NCI-H2196 (cell line): ENCODE measurements around the gene RMDN2.
"Not testable (repeated sequence)": the region's sequence is repeated elsewhere in the genome, so short reads cannot be mapped to it uniquely, and the experiment has no call there.

Experiments
- DNase-seq: peaks from one replicate; lab custom pipeline; 2025; ENCODE audit not compliant: unreplicated experiment; lab: John Stamatoyannopoulos, UW

RMDN2 gene

DNA sequence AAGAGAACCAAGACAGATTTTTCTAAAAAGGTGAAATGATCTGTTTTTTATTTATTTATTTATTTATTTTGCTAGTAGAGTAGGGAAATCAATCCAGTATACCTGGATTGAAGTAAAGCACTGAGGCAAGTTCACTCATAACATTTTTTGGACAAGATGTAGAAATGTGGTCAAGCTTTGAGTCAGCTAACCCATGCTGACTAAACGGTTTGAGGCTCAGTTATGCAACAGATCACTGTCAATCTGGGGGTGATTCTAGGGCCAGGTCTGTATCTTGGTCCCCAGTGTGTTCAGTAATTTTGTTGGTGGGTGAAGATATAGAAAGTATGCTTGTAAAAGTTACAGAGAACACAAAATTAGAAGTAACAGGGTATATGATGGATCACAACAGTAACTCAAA lies 60.2 kb downstream of the RMDN2 start:
- no peak for DNase-seq

DNA sequence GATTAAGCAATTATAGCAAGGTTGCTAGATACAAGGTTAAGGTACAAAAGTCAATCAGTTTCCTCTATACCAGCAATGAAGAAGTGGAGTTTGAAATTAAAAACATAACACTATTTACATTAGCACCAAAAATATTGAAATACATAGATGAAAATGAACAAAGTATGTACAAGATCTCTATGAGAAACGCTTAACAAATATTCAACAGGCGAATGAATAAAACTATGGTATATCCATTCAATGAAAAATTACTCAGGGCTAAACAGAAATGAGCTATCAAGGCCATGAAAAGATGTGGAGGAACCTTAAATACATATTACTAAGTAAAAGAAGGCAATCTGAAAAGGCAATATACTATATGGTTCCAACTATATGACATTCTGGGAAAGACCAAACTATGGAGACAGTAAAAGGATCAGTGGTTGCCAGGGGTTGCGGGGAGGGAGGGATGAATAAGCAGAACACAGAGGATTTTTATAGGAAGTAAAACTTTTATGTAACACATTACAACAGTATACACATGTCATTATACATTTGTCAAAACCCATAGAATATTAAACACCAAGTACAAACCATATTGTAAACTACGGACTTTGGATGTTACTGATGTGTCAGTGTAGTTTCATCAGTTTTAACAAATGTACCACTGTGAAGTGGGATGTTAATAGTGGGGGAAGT lies 62.1 kb downstream of the RMDN2 start:
- DNase-seq, result no peak

DNA sequence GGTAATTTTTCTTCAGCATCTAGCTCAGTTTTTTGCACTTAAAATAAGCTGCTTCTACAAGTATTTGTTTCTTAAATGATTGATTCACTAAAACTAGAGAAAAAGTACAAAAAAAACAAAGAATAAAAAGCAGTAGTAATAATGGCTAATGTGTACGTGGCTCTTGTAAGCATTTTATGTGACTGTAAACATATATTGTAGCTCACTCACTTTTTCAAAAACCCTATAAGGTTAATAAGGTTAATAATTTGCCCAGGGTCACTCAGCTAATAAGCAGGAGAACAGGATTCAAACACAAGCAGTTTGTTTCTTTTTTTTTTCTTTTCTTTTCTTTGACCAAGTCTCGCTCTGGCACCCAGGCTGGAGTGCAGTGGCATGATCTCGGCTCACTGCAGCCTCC lies 67.5 kb downstream of the RMDN2 start:
- DNase-seq, result no peak

DNA sequence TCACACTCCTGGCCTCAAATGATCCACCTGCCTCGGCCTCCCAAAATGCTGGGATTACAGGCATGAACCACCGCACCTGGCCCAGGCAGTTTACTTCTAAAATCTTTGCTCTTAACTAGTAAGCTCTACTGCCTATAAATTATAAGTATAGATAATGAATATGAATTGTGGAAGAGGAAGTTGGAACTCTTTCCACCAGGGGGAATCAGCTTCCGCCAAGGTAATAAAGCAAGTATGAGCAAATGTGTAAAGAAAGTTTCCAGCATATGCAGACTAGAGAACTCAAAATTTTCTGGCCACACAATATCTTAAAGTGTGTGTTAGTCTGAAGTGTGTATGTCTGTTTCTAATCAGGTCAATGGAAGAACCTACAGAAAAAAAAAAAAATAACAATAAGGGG lies 68.1 kb downstream of the RMDN2 start:
- DNase-seq, result no peak

DNA sequence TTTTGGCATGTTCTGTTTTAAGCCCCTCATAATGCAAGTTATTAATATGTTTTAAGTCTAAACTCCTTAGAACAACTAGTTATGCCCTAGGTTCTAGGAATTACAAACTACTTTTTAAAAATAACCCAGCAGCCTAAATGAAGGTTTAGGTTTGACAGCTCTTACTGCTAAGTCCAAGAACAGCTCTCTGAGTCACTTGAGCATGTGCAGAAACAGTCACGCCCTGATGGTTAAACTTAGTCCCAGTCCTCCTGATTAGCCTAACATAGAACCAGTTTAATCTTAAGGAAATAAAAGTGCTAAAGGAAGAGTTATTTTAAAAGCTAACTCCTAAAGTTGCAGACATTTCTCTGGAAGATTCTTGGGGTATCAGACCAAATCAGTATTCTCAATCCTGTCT lies 72.5 kb downstream of the RMDN2 start:
- DNase-seq, result no peak

DNA sequence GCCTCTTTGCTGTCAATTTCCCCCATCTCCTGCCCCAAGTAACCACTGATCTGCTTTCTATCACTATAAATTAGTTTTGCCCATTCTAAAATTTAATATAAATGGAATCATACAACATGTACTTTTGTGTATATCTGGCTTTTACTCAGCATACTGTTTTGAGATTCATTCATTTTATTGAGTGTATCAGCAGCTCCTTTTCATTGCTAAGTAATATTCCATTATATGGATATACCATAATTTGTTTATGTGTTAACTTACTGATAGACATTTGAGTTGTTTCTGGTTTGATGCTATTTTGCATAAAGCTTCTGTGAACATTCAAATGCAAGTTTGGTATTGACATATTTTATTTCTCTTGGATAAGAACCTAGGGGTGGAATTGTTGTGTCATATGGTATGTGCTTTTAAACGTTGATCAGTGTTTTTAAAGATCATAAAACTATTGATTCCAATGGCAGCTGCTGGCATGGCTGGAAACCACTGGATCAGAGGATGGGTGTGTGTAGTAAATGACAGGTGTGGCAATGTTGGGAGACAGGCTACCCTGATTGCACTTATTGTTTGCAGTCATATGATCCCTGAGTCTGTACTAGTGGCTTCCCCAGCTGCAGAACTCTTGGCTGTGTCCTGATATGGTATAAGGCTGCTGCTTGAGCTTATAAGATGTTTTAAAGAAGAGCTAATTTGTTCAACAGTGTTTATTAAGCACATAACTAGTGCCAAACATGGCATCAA lies 75.6 kb downstream of the RMDN2 start:
- DNase-seq, result no peak

DNA sequence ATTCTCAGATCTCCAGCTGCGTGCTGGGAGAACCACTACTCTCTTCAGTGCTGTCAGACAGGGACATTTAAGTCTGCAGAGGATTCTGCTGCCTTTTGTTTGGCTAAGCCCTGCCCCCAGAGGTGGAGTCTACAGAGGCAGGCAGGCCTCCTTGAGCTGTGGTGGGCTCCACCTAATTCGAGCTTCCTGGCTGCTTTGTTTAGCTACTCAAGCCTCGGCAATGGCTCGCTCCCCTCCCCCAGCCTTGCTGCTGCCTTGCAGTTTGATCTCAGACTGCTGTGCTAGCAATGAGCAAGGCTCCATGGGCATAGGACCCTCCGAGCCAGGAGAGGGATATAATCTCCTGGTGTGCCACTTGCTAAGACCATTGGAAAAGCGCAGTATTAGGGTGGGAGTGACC lies 85.1 kb downstream of the RMDN2 start:
- DNase-seq, result not testable (repeated sequence)

DNA sequence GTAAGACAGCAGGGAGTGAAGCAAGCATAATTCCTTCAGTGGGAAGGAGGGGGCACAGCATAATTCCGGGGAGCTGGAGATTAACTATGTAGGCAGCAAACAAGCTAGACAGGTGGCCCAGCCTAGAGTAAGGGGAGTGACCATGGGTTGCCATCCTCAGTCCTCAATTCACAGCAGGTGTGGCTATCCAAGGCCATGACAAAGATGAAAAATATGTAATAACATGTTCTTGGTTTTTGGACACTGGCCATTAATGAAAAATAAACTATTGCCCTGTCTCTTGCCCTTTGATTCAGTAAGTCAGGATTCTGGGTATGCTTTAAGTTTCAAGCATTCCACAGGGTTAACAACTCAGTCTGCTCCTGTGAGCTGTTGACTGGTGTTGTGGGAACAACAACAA lies 85.9 kb downstream of the RMDN2 start:
- no peak for DNase-seq

DNA sequence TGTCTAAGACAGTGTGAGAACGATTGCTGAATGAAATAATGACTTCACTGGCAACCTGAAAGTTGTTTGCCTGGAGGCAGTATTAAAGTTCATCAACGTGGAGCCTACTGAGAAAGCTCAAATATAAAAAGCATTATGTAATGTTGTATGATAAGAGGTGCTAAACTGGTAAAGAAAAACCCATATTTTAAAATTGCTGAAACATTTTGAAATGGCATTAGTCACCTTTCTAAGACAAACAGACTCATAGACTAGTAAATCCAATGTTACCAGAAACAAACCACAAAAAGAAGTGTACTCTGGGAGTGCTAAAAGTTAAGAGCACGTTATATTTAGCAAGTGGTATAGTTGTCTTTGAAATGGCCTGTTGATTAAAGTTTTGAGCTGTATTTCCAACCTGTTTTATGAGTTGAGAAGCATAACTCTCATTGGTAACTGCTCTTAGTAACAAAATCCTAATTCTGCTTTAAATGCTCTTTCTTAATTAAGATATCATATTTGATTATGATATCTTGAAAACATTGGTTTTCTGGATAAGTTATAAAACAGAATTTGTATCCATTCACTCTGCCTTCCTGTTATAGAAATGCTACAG lies 88.2 kb downstream of the RMDN2 start:
- DNase-seq, result no peak

DNA sequence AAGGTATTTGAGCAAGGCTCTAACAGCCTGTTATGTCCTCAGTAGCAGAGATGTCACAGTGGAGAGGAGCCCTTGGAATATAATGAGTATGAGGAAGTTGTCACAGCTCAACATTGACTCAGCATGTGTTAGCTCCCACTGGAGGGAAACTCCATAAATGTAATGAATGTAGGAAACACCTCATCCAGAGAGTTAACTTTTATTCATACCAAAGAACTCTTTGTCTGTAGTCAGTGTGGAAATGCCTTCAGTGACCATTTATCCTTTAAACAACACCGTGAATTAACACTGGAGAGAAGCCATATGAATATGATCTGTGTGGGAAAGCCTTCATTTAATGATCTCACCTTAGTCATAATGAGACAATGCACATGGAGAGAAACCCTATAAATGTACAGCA lies 91.1 kb downstream of the RMDN2 start:
- no peak for DNase-seq

DNA sequence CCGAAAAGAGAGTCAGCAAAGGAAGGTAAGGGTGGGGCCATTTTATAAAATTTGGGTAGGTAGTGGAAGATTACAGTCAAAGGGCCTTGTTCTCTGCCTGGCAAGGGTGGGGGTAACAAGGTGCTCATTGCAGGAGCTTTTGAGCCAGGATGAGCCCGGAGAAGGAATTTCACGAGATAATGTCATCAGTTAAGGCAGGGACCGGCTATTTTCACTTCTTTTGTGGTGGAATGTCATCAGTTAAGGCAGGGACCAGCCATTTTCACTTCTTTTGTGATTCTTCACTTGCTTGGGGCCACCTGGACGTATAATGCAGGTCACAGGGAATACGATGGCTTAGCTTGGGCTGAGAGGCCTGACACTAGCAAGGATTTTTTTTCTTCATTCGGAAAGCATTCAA lies 92.7 kb downstream of the RMDN2 start:
- no peak for DNase-seq

DNA sequence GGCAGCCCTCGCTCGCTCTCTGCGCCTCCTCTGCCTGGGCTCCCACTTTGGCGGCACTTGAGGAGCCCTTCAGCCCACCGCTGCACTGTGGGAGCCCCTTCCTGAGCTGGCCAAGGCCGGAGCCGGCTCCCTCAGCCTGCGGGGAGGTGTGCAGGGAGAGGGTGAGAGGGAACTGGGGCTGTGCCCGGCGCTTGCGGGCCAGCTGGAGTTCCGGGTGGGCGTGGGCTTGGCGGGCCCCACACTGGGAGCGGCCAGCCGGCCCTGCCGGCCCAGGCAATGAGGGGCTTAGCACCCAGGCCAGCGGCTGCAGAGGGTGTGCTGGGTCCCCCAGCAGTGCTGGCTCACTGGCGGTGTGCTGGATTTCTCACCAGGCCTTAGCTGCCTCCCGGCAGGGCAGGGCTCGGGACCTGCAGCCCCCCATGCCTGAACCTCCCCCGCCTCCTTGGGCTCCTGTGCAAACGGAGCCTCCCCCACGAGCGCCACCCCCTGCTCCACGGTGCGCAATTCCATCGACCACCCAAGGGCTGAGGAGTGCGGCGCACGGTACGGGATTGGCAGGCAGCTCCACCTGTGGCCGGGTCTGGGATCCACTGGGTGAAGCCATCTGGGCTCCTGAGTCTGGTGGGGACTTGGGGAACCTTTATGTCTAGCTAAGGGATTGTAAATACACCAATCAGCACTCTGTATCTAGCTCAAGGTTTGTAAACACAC lies 95.4 kb downstream of the RMDN2 start:
- not testable (repeated sequence) for DNase-seq

DNA sequence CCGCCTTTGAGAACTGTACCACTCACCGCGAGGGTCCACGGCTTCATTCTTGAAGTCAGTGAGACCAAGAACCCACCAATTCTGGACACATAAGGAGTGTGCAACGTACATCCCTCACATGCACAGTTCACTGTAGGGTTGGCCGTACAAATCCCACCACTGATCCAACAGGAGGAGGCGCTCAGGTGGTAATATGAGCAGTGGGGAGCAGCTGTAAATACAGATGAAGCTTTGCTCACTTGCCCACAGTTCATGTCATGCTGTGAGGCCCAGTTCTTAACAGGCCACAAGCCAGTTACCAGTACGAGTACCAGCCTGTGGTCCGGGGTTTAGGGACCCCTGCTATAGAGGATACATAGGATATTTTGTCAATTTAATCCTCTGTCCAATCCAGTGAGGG lies 96.5 kb downstream of the RMDN2 start:
- no peak for DNase-seq

DNA sequence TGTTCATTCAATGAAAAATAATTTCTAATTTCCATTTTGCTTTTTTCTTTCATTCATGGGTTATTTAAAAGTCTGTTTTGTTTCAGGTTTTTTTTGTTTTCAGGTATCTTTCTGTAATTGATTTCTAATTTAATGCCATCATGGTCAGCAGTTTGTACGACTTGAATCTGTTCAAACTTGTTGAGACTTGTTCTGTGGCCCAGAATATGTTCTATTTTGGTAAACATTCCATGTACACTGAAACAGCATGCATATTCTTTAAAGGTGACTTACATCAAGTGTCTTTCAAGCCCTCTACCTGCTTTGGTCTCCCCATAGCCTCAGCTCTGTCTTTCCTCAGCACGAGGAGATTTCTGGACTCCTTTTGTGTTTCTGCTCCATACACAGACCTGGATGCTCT lies 101.8 kb downstream of the RMDN2 start:
- DNase-seq, result no peak

DNA sequence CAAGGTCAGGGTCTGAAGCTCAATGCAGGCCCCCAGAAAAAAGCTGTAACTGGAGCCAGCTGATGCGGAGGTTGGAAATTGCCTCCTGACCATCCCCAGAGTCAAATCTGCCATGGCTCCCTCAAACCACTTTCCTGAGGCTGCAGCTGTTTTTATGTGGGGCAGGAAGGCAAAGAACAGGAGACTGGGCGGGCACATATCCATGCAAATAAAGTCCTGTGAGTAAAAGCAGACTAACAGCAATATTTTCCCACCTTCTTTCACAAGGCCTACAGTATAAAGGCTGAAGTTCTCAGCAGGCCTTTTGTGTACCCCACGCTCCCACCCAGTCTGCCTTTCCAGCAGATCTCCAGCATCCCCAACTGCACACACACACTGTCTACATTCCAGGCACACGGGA lies 103.7 kb downstream of the RMDN2 start:
- DNase-seq, result no peak

DNA sequence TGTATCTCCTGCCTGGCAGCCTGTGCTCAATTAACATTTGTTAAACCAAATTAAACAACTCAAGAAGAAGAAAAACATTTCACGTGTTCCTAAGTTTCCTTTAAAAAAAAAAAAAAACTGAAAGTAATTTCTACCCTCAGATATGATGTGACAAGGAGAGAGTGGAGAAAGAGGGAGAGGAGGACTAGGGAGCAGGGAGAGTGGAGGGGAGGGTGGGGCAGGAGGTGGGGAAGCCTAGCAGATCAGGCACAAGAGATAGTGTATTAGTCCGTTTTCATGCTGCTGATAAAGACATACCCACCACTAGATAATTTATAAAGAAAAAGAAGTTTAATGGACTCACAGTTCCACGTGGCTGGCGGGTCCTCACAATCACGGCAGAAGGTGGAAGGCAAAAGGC lies 104.4 kb downstream of the RMDN2 start:
- DNase-seq, result no peak

DNA sequence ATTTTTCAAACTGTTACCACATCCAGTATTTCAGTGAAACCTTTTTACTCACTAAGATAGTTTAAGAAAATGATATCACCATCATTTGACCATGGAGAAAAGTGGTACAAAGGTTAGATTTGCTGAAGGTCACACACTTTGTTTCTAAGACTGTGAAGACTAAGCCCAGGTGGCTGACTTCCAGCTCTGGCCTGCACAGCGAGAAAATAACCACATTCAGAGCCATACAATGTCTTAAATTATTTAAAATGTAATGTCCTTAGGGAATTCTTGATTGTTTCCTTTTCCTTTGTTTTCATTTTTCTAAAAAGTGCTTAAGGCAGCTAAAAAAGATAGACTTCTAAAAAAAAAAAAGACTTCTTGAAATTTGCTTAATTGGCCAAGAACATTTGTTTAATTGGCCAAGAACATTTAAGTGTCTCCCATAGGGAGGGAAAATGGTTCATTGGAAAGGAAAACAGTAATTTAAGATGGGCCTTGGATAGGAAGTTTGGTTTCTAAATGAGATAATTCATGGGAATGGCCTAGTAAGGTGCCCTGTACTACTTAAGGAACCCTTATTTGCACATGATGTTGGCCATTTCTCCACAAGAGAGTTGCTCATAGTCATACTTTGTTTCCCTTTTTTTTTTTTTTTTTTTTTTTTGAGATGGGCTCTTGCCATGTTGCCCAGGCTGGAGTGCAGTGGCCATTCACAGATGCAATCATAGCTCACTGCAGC lies 105.7 kb downstream of the RMDN2 start:
- no peak for DNase-seq

DNA sequence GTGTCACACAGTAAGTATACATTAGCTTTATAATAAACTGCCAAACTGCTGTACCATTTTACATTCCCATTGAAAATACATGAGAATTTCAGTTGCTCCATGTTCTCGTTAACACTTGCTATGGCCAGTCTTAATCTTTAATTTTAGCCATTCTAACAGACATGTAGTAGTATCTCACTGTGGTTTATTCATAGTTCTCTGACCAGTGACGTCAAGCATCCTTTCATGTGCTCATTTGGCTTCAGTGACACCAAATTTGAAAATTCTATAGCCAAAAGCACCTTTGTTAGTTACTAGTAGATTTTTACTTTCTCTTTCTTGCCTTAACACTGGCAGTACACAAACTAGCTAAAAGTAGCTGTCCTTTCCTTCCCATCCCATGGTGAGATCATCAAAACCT lies 107.9 kb downstream of the RMDN2 start:
- DNase-seq, result no peak

DNA sequence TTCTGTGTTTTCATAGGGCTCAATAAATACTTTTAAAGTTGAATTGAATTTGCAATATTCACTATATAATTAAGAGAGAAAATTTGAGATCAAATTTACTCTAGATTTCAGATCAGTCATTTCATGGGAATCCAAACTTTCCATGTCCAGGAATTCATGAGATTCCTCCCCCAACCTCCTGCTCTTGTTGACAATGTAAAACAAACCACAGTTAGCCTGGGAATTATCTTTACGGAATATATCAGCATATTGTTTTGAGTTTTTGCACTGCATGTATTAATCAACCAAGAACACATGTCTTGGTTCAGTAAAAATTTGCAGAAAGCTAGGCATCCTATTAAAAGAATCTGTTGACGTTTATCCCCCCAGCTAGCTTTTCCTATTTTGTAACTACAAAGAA lies 108.6 kb downstream of the RMDN2 start:
- no peak for DNase-seq

DNA sequence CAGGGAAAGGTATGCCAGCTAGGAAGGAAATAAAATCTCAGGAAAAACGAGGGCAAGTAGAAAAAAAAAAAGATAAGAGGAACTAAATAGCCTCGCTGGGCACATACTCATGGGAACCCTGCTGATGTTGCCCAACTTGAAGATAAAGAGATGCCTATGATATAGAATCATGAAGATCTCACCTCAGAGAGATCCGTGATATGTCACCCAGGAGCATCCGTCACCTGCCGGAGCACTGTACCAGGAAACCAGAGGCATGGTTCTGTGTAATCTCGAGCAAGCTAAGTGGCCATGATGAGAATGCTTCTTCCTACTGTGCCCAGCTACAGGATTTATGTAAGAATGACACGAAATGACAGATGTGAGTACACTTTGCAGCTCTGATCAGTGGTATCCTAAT lies 110.9 kb downstream of the RMDN2 start:
- no peak for DNase-seq

DNA sequence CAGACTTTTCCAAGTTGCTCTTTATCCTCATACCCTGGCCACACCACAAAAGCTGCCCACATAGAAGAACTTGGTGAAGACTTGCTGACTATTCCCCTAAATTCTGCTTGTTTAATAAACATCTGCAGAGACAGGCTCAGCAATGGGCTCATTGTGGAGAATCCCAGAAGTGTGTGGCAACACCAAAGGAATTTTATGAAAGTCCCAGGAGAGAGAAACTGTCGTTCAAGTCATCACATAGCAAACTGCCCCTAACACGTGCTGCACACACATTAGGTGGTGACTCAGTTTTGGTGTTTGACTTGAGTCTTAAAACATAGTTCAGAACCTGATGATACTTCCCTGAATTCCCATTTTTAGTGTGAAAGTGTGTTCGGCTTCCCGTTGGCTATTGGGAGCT lies 112.2 kb downstream of the RMDN2 start:
- DNase-seq, result no peak
